Testis (tissue), 2 donors: Measurements from ENCODE around the gene MACROD2.

ENCODE experiments used
- POLR2A ChIP-seq: fragments of 450-650 bp; IDR thresholded peaks from one replicate; pipeline ENCODE4 v1.6.1; 2017; ENCODE audit warnings: antibody characterized with exemption, mild to moderate bottlenecking, moderate library complexity
- TF ChIP-seq, protein P1 (sequence below), 3 experiments: fragments of 450-650 bp in 2 of 3; fragments of 200-600 bp in 1 of 3; sonication (generic) in 1 of 3; IDR thresholded peaks; one replicate each; pipeline ENCODE4 v1.5.1; 2016 to 2019; ENCODE audit warnings: antibody characterized with exemption in 3 of 3, mild to moderate bottlenecking in 2 of 3, moderate library complexity in 1 of 3

- TF ChIP-seq, protein P1, sequence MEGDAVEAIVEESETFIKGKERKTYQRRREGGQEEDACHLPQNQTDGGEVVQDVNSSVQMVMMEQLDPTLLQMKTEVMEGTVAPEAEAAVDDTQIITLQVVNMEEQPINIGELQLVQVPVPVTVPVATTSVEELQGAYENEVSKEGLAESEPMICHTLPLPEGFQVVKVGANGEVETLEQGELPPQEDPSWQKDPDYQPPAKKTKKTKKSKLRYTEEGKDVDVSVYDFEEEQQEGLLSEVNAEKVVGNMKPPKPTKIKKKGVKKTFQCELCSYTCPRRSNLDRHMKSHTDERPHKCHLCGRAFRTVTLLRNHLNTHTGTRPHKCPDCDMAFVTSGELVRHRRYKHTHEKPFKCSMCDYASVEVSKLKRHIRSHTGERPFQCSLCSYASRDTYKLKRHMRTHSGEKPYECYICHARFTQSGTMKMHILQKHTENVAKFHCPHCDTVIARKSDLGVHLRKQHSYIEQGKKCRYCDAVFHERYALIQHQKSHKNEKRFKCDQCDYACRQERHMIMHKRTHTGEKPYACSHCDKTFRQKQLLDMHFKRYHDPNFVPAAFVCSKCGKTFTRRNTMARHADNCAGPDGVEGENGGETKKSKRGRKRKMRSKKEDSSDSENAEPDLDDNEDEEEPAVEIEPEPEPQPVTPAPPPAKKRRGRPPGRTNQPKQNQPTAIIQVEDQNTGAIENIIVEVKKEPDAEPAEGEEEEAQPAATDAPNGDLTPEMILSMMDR (IDR thresholded peaks at IDR 0.05) = no peak
- TF ChIP-seq POLR2A = no peak
Measured at GRCh38 chr20:14295770-14296309, 300.5 kb downstream of the MACROD2 start.
